ENCODE measurements around the gene CHORDC1.
"Not testable (repeated sequence)": the region's sequence is repeated elsewhere in the genome, so short reads cannot be mapped to it uniquely, and the experiment has no call there.

Gene CHORDC1

GRCh38 chr11:90218606-90219005 lies 4.2 kb downstream of the CHORDC1 start:
- no peak for DNase-seq (ENCODE audit: low read depth in 2 of 3, low spot score in 2 of 3)

GRCh38 chr11:90216611-90217010 lies 6.2 kb downstream of the CHORDC1 start:
- DNase-seq (ENCODE audit: low read depth in 2 of 3, low spot score in 2 of 3), result no peak

- no peak for DNase-seq (ENCODE audit: low read depth in 2 of 3, low spot score in 2 of 3)
Measured at GRCh38 chr11:90213322-90213721, 9.5 kb downstream of the CHORDC1 start.

DNA sequence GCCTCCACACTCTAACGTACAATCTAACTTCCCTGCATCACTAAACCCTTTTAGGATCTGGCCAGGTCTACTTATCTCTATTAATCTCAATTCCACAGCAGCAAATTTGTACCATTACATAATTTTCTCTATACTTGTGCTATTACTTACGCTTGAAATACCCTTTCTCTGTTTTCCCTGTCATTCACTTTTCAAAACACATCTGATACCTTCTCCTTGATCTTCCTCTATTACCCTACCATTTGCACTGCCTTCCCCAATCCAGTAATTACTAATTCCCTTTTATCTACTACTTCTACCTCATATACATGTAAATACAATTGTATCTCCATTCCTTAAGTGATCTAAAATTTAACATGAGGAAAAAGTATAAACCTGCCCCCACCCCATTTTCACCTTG lies 14.0 kb downstream of the CHORDC1 start:
- DNase-seq (ENCODE audit: low read depth in 2 of 3, low spot score in 2 of 3), result no peak

GRCh38 chr11:90207992-90208391 lies 14.9 kb downstream of the CHORDC1 start:
- not testable (repeated sequence) for DNase-seq (ENCODE audit: low read depth in 2 of 3, low spot score in 2 of 3)

- no peak for DNase-seq (ENCODE audit: low read depth in 2 of 3, low spot score in 2 of 3)
Measured at GRCh38 chr11:90204832-90205646, 17.8 kb downstream of the CHORDC1 start.

GRCh38 chr11:90204407-90204806 lies 18.4 kb downstream of the CHORDC1 start:
- no peak for DNase-seq (ENCODE audit: low read depth in 2 of 3, low spot score in 2 of 3)

DNA sequence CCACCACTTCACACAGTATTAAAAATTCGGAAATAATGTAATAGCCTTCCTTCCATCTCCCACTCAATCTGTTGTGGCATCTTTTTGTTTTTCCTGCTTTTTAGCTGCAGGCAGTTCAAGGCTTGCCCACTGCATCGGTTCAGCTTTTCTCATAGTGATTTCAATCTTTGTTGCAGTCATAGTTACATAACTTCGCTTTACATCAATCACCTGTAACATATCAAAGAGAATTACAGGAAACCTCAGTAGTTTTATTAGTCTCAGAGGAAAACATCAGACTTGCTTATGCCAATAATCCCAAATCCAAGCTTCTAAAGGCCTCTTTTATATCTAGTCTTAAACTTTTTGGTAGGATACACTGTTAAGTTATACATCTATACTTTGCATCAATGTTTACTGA lies 20.5 kb downstream of the CHORDC1 start:
- no peak for DNase-seq (ENCODE audit: low read depth in 2 of 3, low spot score in 2 of 3)

DNA sequence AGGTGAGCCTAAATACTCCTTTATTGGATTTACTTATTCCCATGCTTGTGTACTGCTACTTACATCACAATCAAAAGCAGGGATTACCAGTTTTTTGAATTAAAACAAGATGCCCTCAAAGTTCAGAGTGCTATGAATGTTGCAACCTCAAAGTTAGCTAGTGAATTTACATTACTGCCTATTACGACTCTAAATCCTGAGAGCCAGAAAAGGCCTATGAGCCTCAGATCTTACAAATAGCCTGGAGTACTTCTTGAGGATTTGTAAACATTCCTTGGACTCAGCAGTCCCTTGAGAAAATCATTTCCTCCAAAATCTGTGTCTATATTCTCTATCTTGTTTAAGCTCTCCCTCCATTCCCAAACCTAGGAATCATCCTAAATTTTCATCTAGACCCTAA lies 25.5 kb downstream of the CHORDC1 start:
- no peak for DNase-seq (ENCODE audit: low read depth in 2 of 3, low spot score in 2 of 3)

- DNase-seq (ENCODE audit: low read depth in 2 of 3, low spot score in 2 of 3), result no peak
Measured at GRCh38 chr11:90192869-90193582, 29.8 kb downstream of the CHORDC1 start.

DNA sequence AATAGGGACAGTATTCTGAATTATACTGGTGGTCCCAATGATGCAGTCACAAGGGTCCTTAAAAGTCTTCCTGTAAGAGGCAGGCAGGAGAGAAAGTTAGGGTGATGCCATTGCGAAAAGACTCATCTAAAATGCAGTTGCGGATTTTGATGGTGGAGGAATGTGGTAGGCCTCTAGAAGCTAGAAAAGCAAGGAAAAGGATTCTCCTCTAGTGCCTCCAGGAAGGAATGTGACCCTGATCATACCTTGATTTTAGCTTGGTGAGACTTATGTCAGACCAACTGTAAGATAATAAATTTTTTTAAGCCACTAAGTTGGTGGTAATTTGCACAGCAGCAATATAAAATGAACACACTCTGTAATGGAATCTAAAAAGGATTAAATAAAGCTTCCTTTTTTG lies 33.8 kb downstream of the CHORDC1 start:
- no peak for DNase-seq (ENCODE audit: low read depth in 2 of 3, low spot score in 2 of 3)

DNA sequence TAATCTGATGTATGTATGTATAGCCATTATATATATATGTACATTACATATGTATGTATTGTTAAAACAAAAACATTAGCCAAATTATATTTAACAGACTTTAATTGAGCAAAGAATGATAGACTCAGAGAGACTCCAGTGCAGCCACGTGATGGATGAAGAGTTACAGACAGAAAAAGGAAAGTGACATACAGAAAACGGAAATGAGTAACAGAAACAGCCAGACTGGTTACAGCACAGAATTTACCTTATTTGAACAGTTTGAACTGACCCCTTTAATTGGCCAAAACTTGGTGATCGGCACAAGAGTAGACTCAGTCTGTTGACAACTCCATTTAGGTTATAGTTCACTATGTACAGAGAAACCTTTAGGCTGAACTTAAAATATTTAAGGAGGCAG lies 35.0 kb downstream of the CHORDC1 start:
- no peak for DNase-seq (ENCODE audit: low read depth in 2 of 3, low spot score in 2 of 3)

- DNase-seq (ENCODE audit: low read depth in 2 of 3, low spot score in 2 of 3), result no peak
Measured at GRCh38 chr11:90179923-90180322, 42.9 kb downstream of the CHORDC1 start.

- DNase-seq (ENCODE audit: low read depth in 2 of 3, low spot score in 2 of 3), result no peak
Measured at GRCh38 chr11:90178751-90179150, 44.1 kb downstream of the CHORDC1 start.

DNA sequence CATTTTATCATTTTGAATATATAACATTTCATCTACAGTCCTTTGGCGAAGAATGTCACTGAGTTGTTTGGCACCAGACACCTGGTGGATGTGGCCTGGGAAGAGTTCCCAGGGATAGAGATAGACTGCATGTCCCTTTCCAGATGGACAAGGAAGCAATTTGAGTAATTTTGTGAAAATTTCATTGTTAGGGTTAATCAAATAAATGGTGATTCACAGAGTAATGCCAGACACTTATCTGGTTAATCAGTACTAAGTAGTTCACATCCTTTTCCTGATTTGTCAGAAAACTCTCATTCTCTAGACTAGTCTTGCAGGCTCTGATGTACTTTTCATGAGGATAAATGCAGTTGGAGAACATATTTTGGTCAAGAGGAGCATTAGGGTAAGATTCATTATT lies 46.8 kb downstream of the CHORDC1 start:
- DNase-seq (ENCODE audit: low read depth in 2 of 3, low spot score in 2 of 3), result no peak

- DNase-seq (ENCODE audit: low read depth in 2 of 3, low spot score in 2 of 3), result no peak
Measured at GRCh38 chr11:90171359-90171758, 51.5 kb downstream of the CHORDC1 start.

DNA sequence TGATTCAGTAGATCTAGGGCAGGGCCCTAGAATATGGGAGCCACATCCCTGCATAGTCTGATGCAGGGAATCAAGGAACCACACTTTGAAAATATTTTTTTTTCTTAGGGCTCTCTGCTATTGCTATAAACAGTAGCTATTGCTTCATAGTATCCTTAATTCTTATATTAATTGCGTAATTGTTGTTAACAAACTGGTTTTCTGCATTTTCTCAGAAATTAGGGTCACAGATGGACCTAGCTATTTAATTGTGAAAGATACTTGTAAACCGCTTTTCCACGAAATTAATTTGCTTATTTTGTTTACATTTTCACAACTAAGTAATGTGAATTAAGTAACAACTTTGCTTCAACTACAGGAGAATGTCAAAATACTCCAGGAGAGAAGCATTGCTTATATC lies 54.3 kb downstream of the CHORDC1 start:
- no peak for DNase-seq (ENCODE audit: low read depth in 2 of 3, low spot score in 2 of 3)

- DNase-seq (ENCODE audit: low read depth in 2 of 3, low spot score in 2 of 3), result not testable (repeated sequence)
Measured at GRCh38 chr11:90167704-90168103, 55.1 kb downstream of the CHORDC1 start.

DNA sequence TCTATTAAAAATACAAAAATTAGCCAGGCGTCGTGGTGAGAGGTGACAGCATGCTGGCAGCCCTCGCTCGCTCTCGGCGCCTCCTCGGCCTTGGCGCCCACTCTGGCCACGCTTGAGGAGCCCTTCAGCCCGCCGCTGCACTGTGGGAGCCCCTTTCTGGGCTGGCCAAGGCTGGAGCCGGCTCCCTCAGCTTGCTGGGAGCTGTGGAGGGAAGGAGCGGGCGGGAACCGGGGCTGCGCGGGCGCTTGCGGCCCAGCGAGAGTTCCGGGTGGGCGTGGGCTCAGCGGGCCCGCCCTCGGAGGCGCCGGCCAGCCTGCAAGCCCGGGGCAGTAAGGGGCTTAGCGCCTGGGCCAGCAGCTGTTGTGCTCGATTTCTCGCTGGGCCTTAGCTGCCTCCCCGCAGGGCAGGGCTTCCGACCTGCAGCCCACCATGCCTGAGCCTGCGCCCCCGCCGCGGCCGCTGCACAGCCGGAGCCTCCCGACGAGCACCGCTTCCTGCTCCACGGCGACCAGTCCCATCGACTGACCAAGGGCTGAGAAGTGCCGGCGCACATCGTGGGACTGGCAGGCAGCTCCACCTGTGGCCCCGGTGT lies 55.8 kb downstream of the CHORDC1 start:
- not testable (repeated sequence) for DNase-seq (ENCODE audit: low read depth in 2 of 3, low spot score in 2 of 3)

All from activated CD8-positive, alpha-beta memory T cell treated with anti-CD3 and anti-CD28 coated beads for 48 hours (primary cell).